Activated naive CD8-positive, alpha-beta T cell (primary cell): ENCODE data around the gene CDH2.

ENCODE experiments used
- H3K27ac Mint-ChIP-seq: one replicate; pipeline ENCODE4 v1.8.0; 2021; ENCODE audit warnings: mixed read lengths
- H3K27me3 Mint-ChIP-seq: one replicate; pipeline ENCODE4 v1.8.0; 2021; ENCODE audit warnings: mixed read lengths
- H3K36me3 Mint-ChIP-seq: one replicate; pipeline ENCODE4 v1.8.0; 2021; ENCODE audit warnings: mixed read lengths
- H3K4me1 Mint-ChIP-seq: one replicate; pipeline ENCODE4 v1.8.0; 2021; ENCODE audit warnings: low read depth, mixed read lengths
- H3K4me3 Mint-ChIP-seq: one replicate; pipeline ENCODE4 v1.8.0; 2021; ENCODE audit warnings: mild to moderate bottlenecking, mixed read lengths
- H3K9me3 Mint-ChIP-seq: one replicate; pipeline ENCODE4 v1.8.0; 2021; ENCODE audit warnings: low read depth, mixed read lengths

The CDH2 gene

DNA sequence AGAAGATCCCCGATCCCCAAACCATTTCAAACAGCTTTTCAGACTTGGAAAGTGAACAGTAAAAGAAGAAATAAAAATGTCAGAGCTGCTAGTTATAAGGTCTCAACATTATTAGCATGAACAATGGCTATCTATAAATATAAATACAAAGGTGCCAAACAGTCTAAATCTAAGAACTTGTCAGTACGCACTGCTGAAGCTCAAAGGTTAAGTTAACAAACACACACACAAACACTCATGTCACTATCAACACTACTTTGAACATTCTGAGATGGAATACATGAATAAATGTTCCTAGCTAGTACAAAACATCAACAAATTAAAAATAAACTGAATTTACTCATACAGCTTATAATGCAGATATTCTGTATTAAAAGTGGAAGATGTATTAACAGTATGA lies 108.7 kb downstream of the CDH2 start:
- Mint-ChIP-seq H3K27ac (no peak overlapping the region), H3K4me3 (no peak overlapping the region), H3K9me3 (peaks cover 3% of the 10 kb centered on the region), H3K4me1 (no peaks in the 10 kb centered on the region), H3K27me3 (no peaks in the 10 kb centered on the region), H3K36me3 (no peaks in the 10 kb centered on the region)

DNA sequence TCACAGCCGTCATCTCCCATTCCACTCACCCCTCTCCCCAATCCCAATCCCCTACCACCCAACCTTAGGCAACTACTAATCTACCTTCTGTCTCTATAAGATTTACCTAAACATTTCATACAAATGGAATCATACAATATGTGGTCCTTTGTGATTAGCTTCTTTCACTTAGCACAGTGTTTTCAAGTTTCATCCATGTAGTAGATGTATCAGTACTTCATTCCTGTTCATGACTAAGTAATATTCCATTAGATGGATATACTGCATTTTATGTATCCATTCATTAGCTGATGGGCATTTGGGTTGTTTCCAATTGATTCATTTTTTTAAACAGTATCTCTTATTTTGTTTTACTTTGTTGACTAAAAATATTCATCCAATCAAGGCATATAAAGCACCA lies 109.6 kb downstream of the CDH2 start:
- H3K36me3 Mint-ChIP-seq: no peaks in the 10 kb centered on the region
- no peaks in the 10 kb centered on the region for H3K27me3 Mint-ChIP-seq
- H3K4me1 Mint-ChIP-seq: no peaks in the 10 kb centered on the region
- peaks cover 3% of the 10 kb centered on the region for H3K9me3 Mint-ChIP-seq
- H3K4me3 Mint-ChIP-seq: no peak overlapping the region
- no peak overlapping the region for H3K27ac Mint-ChIP-seq

DNA sequence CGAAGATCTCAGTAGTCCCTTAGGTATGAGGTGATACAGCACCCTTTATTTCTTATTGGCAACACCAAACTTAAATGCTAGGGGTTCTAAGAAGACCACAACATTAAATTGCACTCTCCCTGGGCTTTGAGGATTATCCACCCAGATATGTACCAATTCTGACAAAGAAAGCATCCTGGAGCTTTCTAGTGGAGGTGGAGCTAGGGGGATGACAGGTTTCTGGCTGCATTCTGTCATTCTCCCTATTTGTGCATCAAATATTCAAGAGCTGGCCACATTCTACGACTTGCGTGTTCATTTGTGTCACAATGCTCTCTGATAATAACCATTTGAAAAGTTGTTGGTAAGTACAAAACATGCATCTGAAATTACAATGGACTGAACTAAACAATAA lies 111.1 kb downstream of the CDH2 start:
- H3K27me3 Mint-ChIP-seq: no peaks in the 10 kb centered on the region
- H3K4me1 Mint-ChIP-seq: no peaks in the 10 kb centered on the region
- H3K36me3 Mint-ChIP-seq: no peaks in the 10 kb centered on the region
- peaks cover 7% of the 10 kb centered on the region for H3K9me3 Mint-ChIP-seq
- H3K4me3 Mint-ChIP-seq: no peak overlapping the region
- H3K27ac Mint-ChIP-seq: no peak overlapping the region

DNA sequence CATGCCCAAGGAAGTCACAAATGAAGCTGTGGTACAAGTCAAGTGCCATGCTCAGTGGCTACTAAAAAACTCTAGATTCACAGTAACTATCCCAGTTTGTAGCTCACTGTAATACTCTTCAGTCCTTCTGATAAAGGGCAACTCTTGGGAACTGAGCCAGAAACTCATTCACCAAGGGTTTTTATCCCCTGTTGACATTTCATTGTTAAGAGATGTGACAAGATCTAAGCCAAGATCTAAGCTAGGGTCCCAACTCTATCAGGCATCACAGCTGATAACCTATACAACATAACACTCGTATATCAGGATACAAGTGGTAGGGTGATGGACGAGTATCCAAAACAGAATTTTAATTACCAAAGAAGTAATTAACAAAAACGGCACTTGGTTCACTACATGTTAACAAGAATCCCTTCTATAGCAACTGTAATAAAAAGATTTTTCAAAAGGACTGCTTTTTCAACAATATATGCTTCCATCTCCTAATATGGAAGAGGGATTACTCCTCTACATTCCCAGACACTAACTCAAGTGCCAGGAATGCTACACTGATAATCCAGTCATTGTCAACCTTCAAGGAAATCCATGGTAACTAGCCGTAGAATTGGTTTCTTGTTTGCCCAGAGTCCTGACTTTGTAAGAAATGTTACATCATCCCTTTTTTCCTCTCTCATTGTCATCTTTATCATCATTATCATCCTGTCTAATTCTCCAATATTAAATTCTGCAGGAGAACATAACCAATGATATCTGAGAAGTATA lies 111.7 kb downstream of the CDH2 start:
- H3K27ac Mint-ChIP-seq: no peak overlapping the region
- H3K4me3 Mint-ChIP-seq: no peak overlapping the region
- no peaks in the 10 kb centered on the region for H3K27me3 Mint-ChIP-seq
- H3K9me3 Mint-ChIP-seq: peaks cover 7% of the 10 kb centered on the region
- no peaks in the 10 kb centered on the region for H3K36me3 Mint-ChIP-seq
- no peaks in the 10 kb centered on the region for H3K4me1 Mint-ChIP-seq

DNA sequence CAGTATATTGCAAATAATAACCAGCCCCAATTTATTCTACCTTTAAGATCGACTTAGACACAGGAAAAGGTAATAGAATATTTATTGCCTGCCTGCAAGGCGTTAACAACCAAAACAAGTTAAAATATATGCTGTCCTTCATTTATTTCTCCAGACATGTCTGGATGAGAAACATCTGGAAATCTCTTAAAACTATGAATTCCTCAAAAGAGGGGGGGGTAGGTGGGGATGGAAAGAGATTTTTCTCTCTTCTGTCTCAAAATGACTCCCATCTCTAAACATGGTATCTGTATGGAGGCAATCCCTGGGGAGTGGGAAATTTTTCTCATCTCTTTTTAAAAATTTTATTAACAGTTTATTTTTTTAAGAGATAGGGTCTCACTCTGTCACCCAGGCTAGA lies 113.0 kb downstream of the CDH2 start:
- Mint-ChIP-seq H3K4me3 (no peak overlapping the region), H3K4me1 (no peaks in the 10 kb centered on the region), H3K27ac (no peak overlapping the region), H3K36me3 (no peaks in the 10 kb centered on the region), H3K9me3 (peaks cover 7% of the 10 kb centered on the region), H3K27me3 (no peaks in the 10 kb centered on the region)

- no peak overlapping the region for H3K4me3 Mint-ChIP-seq
These were observed 113.6 kb downstream of the CDH2 start for GRCh38 chr18:28063271-28063761.

DNA sequence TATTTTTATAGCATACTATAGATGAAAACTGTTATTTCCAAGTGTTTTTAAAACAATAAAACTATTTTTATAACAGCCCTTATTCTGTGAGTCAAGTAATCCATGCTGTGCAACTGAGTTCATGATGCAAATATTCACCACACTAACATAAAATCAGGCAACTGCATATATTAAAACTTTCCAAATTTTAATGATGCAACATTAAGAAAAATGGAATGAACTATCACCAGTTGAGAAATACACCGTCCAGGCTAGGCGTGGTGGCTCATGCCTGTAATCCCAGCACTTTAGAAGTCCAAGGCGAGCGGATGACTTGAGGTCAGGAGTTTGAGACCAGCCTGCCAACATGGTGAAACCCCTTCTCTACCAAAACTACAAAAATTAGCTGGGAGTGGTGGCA lies 114.5 kb downstream of the CDH2 start:
- Mint-ChIP-seq H3K4me1 (no peaks in the 10 kb centered on the region), H3K4me3 (no peak overlapping the region), H3K27ac (no peak overlapping the region), H3K27me3 (no peaks in the 10 kb centered on the region), H3K36me3 (no peaks in the 10 kb centered on the region), H3K9me3 (peaks cover 11% of the 10 kb centered on the region)

More at GRCh38 chr18:28063271-28063761, 113.6 kb downstream of the CDH2 start:
- Mint-ChIP-seq H3K27me3 (no peaks in the 10 kb centered on the region), H3K9me3 (peaks cover 7% of the 10 kb centered on the region), H3K27ac (no peak overlapping the region), H3K4me1 (no peaks in the 10 kb centered on the region), H3K36me3 (no peaks in the 10 kb centered on the region)

DNA sequence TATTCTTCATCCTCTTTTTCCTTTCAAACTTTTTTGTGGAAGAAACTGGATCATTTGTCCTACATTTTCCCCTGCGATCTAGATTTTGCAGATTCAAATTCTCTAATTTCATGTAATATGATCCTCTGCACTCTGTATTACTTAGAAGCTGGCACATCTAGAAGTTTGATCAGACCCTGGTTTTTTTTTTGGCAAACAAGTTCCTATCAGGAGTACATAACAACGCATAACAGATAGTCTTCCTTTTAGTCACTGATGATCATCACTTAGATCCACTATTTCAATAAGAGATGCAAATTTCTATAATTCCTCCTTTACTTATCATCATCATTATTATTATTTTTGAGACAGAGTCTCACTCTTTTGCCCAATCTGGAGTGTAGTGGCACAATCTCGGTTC lies 117.1 kb downstream of the CDH2 start:
- no peak overlapping the region for H3K27ac Mint-ChIP-seq
- no peaks in the 10 kb centered on the region for H3K4me1 Mint-ChIP-seq
- peaks cover 9% of the 10 kb centered on the region for H3K9me3 Mint-ChIP-seq
- H3K27me3 Mint-ChIP-seq: no peaks in the 10 kb centered on the region
- no peaks in the 10 kb centered on the region for H3K36me3 Mint-ChIP-seq
- H3K4me3 Mint-ChIP-seq: no peak overlapping the region

DNA sequence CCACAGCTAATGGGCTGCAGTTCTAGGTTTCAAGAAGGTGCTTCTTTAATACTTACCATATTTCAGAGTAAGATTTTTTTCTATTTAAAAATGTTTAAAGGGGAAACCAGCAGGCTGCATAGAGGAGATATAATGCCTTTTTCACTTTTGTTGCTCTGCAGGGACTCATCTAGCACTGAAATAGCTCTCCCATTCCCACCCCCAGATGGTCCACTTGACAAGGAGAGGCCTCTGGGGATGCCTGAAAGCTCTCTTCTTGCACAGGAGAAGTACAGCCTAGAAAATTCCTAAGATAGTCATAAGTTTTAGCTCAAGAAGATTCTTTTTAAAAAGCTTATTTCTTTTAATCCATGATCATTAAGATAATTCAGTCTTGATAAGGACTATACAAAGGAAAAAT lies 126.4 kb downstream of the CDH2 start:
- Mint-ChIP-seq H3K4me1 (no peaks in the 10 kb centered on the region), H3K27me3 (no peaks in the 10 kb centered on the region), H3K9me3 (no peaks in the 10 kb centered on the region), H3K27ac (no peak overlapping the region), H3K4me3 (no peak overlapping the region), H3K36me3 (no peaks in the 10 kb centered on the region)

DNA sequence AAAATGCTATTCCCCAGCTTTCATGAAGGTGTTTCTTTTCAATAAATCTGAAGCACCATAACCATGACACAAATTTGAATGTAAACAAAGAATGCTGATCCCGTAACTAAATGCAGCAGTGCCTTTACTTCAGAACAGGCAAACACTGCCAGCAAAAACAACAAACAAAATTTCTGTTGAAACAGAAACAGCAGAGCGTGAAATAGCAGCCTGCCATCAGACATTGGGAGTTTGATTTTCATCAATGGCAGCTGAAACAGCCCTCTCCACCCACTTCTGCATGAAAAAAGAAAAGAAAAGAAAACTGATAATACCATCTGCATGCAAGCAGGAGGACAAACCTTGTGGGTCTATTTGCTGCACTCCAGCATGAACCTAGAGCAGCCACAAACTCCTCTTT lies 128.3 kb downstream of the CDH2 start:
- Mint-ChIP-seq H3K27ac (no peak overlapping the region), H3K4me1 (no peaks in the 10 kb centered on the region), H3K27me3 (no peaks in the 10 kb centered on the region), H3K4me3 (no peak overlapping the region), H3K36me3 (no peaks in the 10 kb centered on the region), H3K9me3 (no peaks in the 10 kb centered on the region)

GRCh38 chr18:28045880-28046279 lies 131.1 kb downstream of the CDH2 start:
- no peaks in the 10 kb centered on the region for H3K9me3 Mint-ChIP-seq
- no peaks in the 10 kb centered on the region for H3K36me3 Mint-ChIP-seq
- H3K27ac Mint-ChIP-seq: no peak overlapping the region
- H3K4me3 Mint-ChIP-seq: no peak overlapping the region
- no peaks in the 10 kb centered on the region for H3K27me3 Mint-ChIP-seq
- H3K4me1 Mint-ChIP-seq: no peaks in the 10 kb centered on the region

DNA sequence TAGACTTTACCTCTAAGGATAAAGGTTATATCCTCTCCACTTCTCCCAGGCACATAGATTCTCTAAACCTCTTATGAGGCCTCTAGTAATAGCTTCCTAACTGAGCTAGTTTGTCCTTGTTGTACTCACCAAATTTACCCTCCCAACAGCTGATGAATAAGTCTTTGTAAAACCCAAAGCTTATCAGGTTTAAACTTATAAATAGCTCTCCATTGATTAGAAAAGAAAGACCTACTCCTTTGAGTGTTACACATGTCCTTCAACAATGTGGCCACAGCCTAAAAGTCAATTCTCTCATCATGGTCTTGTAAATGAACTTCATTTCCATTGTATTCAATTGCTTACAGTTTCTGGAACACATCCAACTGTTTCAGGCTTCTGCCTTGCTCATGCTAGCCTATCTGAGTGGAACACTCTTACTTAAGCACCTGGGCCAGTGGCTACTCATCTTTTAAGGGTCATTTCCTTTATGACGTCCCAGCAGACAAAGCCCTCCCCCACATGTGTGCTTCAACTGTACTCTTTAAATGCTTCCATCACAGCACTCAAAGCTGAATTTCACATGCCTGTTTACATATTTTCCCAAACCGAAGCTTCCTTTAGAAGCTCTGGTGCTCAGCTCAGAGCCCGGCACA lies 131.6 kb downstream of the CDH2 start:
- Mint-ChIP-seq H3K36me3 (no peaks in the 10 kb centered on the region), H3K27ac (no peak overlapping the region), H3K4me1 (no peaks in the 10 kb centered on the region)

GRCh38 chr18:28044036-28044435 lies 132.9 kb downstream of the CDH2 start:
- H3K9me3 Mint-ChIP-seq: no peaks in the 10 kb centered on the region
- no peaks in the 10 kb centered on the region for H3K4me1 Mint-ChIP-seq
- H3K36me3 Mint-ChIP-seq: no peaks in the 10 kb centered on the region
- H3K27me3 Mint-ChIP-seq: no peaks in the 10 kb centered on the region
- no peak overlapping the region for H3K4me3 Mint-ChIP-seq
- no peak overlapping the region for H3K27ac Mint-ChIP-seq

More for the DNA sequence above, 131.6 kb downstream of the CDH2 start:
- Mint-ChIP-seq H3K4me3 (no peak overlapping the region), H3K27me3 (no peaks in the 10 kb centered on the region), H3K9me3 (no peaks in the 10 kb centered on the region)

DNA sequence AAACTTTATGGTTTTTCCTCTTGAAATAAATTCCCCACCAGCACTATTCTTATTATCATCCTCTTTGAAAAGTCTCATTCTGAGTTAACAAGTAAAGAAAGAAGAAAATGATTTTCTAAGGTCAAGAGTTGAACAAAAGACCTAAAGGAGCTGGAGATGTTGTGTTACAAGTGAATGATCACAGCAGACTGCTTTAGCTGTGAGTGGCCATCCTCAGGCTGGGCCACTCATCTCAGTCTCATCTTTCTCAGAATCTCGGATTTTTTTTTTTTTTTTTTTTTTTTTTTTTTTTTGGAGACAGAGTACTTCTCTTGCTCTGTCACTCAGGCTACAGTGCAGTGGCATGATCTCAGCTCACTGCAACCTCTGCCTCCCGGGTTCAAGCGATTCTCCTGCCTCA lies 133.3 kb downstream of the CDH2 start:
- no peaks in the 10 kb centered on the region for H3K9me3 Mint-ChIP-seq
- H3K27ac Mint-ChIP-seq: no peak overlapping the region
- no peaks in the 10 kb centered on the region for H3K36me3 Mint-ChIP-seq
- no peaks in the 10 kb centered on the region for H3K27me3 Mint-ChIP-seq
- no peaks in the 10 kb centered on the region for H3K4me1 Mint-ChIP-seq
- no peak overlapping the region for H3K4me3 Mint-ChIP-seq

DNA sequence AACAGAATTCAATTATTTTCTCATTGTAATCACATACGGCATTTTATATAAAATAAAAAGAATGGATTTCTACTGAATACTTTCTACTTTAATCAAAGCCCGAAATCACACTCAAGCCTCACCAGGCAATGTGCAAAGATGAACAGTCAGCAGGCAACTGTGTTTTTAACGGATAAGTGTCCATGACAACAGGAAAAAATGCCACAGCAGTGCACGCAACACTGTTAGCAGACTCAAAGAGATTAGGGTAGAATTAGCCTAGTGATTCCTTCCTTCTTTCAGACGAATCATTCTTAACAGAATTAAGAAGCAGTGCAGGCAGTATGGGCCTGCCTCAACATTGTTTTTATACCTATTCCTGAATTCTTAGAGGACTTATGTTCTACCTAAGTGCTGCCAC lies 135.6 kb downstream of the CDH2 start:
- Mint-ChIP-seq H3K27ac (no peak overlapping the region), H3K36me3 (no peaks in the 10 kb centered on the region), H3K4me1 (no peaks in the 10 kb centered on the region), H3K4me3 (no peak overlapping the region), H3K9me3 (peaks cover 8% of the 10 kb centered on the region), H3K27me3 (no peaks in the 10 kb centered on the region)

- peaks cover 8% of the 10 kb centered on the region for H3K9me3 Mint-ChIP-seq
- no peaks in the 10 kb centered on the region for H3K27me3 Mint-ChIP-seq
- H3K36me3 Mint-ChIP-seq: no peaks in the 10 kb centered on the region
- H3K4me1 Mint-ChIP-seq: no peaks in the 10 kb centered on the region
- H3K4me3 Mint-ChIP-seq: no peak overlapping the region
- no peak overlapping the region for H3K27ac Mint-ChIP-seq
These were observed 136.2 kb downstream of the CDH2 start for GRCh38 chr18:28040716-28041115.
